22Rv1 (cell line): ENCODE measurements around the gene CALCOCO2.

ENCODE experiments used
- H3K27ac ChIP-seq: fragments of 450-650 bp; 2 replicates; pipeline ENCODE4 v1.5.1; 2017
- CTCF ChIP-seq: fragments of 450-650 bp; IDR thresholded peaks from 2 replicates; pipeline ENCODE4 v1.5.1; 2017; ENCODE audit warnings: mild to moderate bottlenecking
- ZFX ChIP-seq: fragments of 450-650 bp; IDR thresholded peaks from 2 replicates; pipeline ENCODE4 v1.6.1; 2017; ENCODE audit warnings: antibody characterized with exemption, borderline replicate concordance

CALCOCO2 gene

GRCh38 chr17:48882272-48882671, 51.4 kb downstream of the CALCOCO2 start:
- no peak overlapping the region for H3K27ac ChIP-seq
- TF ChIP-seq ZFX (no peak), CTCF (no peak)

- TF ChIP-seq CTCF (no peak), ZFX (no peak)
These were observed 52.3 kb downstream of the CALCOCO2 start for GRCh38 chr17:48883171-48883570.

GRCh38 chr17:48890086-48890485, 59.3 kb downstream of the CALCOCO2 start:
- H3K27ac ChIP-seq: no peak overlapping the region
- no peak for TF ChIP-seq CTCF
- no peak for TF ChIP-seq ZFX

More at GRCh38 chr17:48883171-48883570, 52.3 kb downstream of the CALCOCO2 start:
- no peak overlapping the region for H3K27ac ChIP-seq

GRCh38 chr17:48892940-48893645, 62.3 kb downstream of the CALCOCO2 start:
- no peak for TF ChIP-seq CTCF
- no peak for TF ChIP-seq ZFX
- H3K27ac ChIP-seq: peak overlapping the region; percentile 90

GRCh38 chr17:48893646-48894508, 63.0 kb downstream of the CALCOCO2 start:
- H3K27ac ChIP-seq: peak overlapping the region; percentile 90
- TF ChIP-seq CTCF (no peak), ZFX (no peak)

- TF ChIP-seq CTCF (no peak), ZFX (no peak)
- no peak overlapping the region for H3K27ac ChIP-seq
These were observed 64.1 kb downstream of the CALCOCO2 start for GRCh38 chr17:48894886-48895285.

GRCh38 chr17:48901241-48901640, 70.4 kb downstream of the CALCOCO2 start:
- H3K27ac ChIP-seq: no peak overlapping the region
- TF ChIP-seq ZFX (no peak), CTCF (no peak)
